ENCODE data around the gene GRPEL2.

DNA sequence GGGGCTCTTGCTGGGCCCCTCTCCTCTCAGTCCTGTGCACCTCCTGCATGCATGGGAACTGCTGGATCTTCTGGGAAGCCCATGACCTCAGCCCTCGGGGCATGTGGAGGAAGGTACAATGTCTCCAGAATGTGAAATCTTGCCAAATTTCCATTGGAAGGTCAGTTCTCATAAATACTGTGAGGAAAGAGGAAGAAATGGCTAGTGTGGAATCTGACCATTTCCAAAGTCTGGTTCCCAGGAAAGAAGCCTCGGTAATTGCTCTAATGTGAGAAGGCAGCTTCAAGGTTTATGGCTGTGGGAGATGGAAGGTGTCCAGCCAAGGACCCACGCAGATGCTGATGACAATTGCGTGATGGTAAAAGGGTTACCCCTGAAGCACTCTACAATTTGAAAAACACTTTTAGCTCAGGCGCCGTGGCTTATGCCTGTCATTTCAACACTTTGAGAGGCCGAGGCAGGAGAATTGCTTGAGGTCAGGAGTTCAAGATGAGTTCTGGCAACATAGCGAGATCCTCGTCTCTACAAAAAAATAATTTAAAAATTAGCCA lies 41.9 kb downstream of the GRPEL2 start:
- TF ChIP-seq FOSL1 (IDR thresholded peaks at IDR 0.05; ENCODE audit: low read depth) (no peak), SP1 (IDR thresholded peaks at IDR 0.05; ENCODE audit: low read depth) (no peak), RAD21 (IDR thresholded peaks at IDR 0.05; ENCODE audit: low read depth) (no peak), ZBTB33 (IDR thresholded peaks at IDR 0.05; ENCODE audit: extremely low read depth, insufficient replicate concordance, low read length) (no peak), POLR2A (IDR thresholded peaks at IDR 0.05; ENCODE audit: borderline replicate concordance, extremely low read depth, insufficient read depth, insufficient read length) (no peak), EZH2 (IDR thresholded peaks at IDR 0.05) (no peak), YY1 (IDR thresholded peaks at IDR 0.05; ENCODE audit: extremely low read depth, insufficient replicate concordance, low read depth, low read length) (no peak), SIN3A (IDR thresholded peaks at IDR 0.05; ENCODE audit: low read depth) (no peak)
- TF ChIP-seq, protein P1, sequence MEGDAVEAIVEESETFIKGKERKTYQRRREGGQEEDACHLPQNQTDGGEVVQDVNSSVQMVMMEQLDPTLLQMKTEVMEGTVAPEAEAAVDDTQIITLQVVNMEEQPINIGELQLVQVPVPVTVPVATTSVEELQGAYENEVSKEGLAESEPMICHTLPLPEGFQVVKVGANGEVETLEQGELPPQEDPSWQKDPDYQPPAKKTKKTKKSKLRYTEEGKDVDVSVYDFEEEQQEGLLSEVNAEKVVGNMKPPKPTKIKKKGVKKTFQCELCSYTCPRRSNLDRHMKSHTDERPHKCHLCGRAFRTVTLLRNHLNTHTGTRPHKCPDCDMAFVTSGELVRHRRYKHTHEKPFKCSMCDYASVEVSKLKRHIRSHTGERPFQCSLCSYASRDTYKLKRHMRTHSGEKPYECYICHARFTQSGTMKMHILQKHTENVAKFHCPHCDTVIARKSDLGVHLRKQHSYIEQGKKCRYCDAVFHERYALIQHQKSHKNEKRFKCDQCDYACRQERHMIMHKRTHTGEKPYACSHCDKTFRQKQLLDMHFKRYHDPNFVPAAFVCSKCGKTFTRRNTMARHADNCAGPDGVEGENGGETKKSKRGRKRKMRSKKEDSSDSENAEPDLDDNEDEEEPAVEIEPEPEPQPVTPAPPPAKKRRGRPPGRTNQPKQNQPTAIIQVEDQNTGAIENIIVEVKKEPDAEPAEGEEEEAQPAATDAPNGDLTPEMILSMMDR (IDR thresholded peaks at IDR 0.05 in 2 of 3, conservative IDR thresholded peaks at IDR 0.05 in 1 of 3; ENCODE audit: borderline replicate concordance in 1 of 3, insufficient read depth in 1 of 3, low read depth in 2 of 3, low read length in 2 of 3) = no peak
